WTC11 (cell line): ENCODE measurements around the gene EGFL8. TPM values are rescaled to one million over a fixed set of nuclear protein-coding genes. Genes with fewer than 3 reads are reported as not detected.
"Not testable (repeated sequence)": the region's sequence is repeated elsewhere in the genome, so short reads cannot be mapped to it uniquely, and the experiment has no call there.

Experiments used
- ATAC-seq: fragments of 200-7000 bp; cut with Tn5 transposase; 2 replicates; pipeline ENCODE4 v1.10.0; 2021; ENCODE audit warnings: mild to moderate bottlenecking, moderate library complexity
- CTCF ChIA-PET: fragments of 300-600 bp; sonication (Branson Sonifier 250); formaldehyde crosslinking; loops from one replicate; lab custom pipeline; 2021; ENCODE audit warnings: antibody characterized with exemption; lab: Charles Lee
- POLR2A ChIA-PET: fragments of 350-600 bp; sonication (Branson Sonifier 250); formaldehyde crosslinking; loops from one replicate; lab custom pipeline; 2021; ENCODE audit warnings: antibody characterized with exemption; lab: Charles Lee
- DNase-seq: peaks from one replicate; pipeline ENCODE4 v3.0.0; 2021; ENCODE audit warnings: low spot score
- H3K27ac Mint-ChIP-seq: 2 replicates; pipeline ENCODE4 v1.8.0; 2021; ENCODE audit warnings: mixed read lengths
- H3K27me3 Mint-ChIP-seq: 2 replicates; pipeline ENCODE4 v1.8.0; 2021; ENCODE audit warnings: low read depth, mild to moderate bottlenecking, moderate library complexity, mixed read lengths
- H3K36me3 Mint-ChIP-seq: 2 replicates; pipeline ENCODE4 v1.8.0; 2021; ENCODE audit warnings: mixed read lengths
- H3K4me1 Mint-ChIP-seq: 2 replicates; pipeline ENCODE4 v1.8.0; 2022; ENCODE audit warnings: mixed read lengths
- H3K4me3 Mint-ChIP-seq: 2 replicates; pipeline ENCODE4 v1.8.0; 2021; ENCODE audit warnings: mild to moderate bottlenecking, moderate library complexity, mixed read lengths
- H3K9me3 Mint-ChIP-seq: 2 replicates; pipeline ENCODE4 v1.8.0; 2021; ENCODE audit warnings: mixed read lengths
- CREM ChIP-seq: sonication (generic); formaldehyde crosslinking; IDR thresholded peaks from 2 replicates; pipeline ENCODE4 v1.8.1; 2022; ENCODE audit warnings: mild to moderate bottlenecking, missing genetic modification reagents, moderate library complexity
- E2F4 ChIP-seq: sonication (generic); formaldehyde crosslinking; IDR thresholded peaks from 2 replicates; pipeline ENCODE4 v1.8.1; 2022; ENCODE audit warnings: low read depth, mild to moderate bottlenecking, moderate library complexity, missing genetic modification reagents, borderline replicate concordance
- FOXP1 ChIP-seq: sonication (generic); formaldehyde crosslinking; IDR thresholded peaks from 2 replicates; pipeline ENCODE4 v1.8.0; 2022; ENCODE audit warnings: missing genetic modification reagents, mild to moderate bottlenecking, moderate library complexity, borderline replicate concordance
- GABPB1 ChIP-seq: sonication (generic); formaldehyde crosslinking; IDR thresholded peaks from 2 replicates; pipeline ENCODE4 v1.8.1; 2023; ENCODE audit warnings: mild to moderate bottlenecking, missing genetic modification reagents
- JUN ChIP-seq: sonication (generic); formaldehyde crosslinking; IDR thresholded peaks from 2 replicates; pipeline ENCODE4 v1.8.0; 2023; ENCODE audit warnings: mild to moderate bottlenecking, missing genetic modification reagents
- MLX ChIP-seq: sonication (generic); formaldehyde crosslinking; IDR thresholded peaks from 2 replicates; pipeline ENCODE4 v1.8.1; 2023; ENCODE audit warnings: mild to moderate bottlenecking, missing genetic modification reagents, moderate library complexity
- NFYB ChIP-seq: sonication (generic); formaldehyde crosslinking; conservative IDR thresholded peaks from 2 replicates; pipeline ENCODE4 v1.8.0; 2022; ENCODE audit warnings: low read depth, missing genetic modification reagents
- PRDM15 ChIP-seq: sonication (generic); formaldehyde crosslinking; IDR thresholded peaks from 2 replicates; pipeline ENCODE4 v1.8.0; 2022; ENCODE audit warnings: missing genetic modification reagents
- SMAD4 ChIP-seq: sonication (generic); formaldehyde crosslinking; IDR thresholded peaks from 2 replicates; pipeline ENCODE4 v1.8.0; 2022; ENCODE audit warnings: mild to moderate bottlenecking, missing genetic modification reagents
- SP1 ChIP-seq: sonication (generic); formaldehyde crosslinking; conservative IDR thresholded peaks from 2 replicates; pipeline ENCODE4 v1.8.1; 2022; ENCODE audit warnings: missing genetic modification reagents
- ZNF121 ChIP-seq: sonication (generic); formaldehyde crosslinking; IDR thresholded peaks from 2 replicates; pipeline ENCODE4 v1.8.0; 2023; ENCODE audit warnings: missing genetic modification reagents
- ZNF396 ChIP-seq: fragments of 250-450 bp; sonication (Bioruptor Pico); IDR thresholded peaks from 2 replicates; pipeline ENCODE4 v1.8.0; 2021; ENCODE audit warnings: mild to moderate bottlenecking, moderate library complexity, borderline replicate concordance
- total RNA-seq: library from RNA; stranded (reverse); gene quantifications from 3 replicates; pipeline ENCODE4 v1.2.3, GENCODE V29; 2021
- TF ChIP-seq, protein P1 (sequence below): sonication (generic); formaldehyde crosslinking; IDR thresholded peaks from 2 replicates; pipeline ENCODE4 v1.8.0; 2023; ENCODE audit warnings: mild to moderate bottlenecking, missing genetic modification reagents
- TF ChIP-seq, protein P2 (sequence below): fragments of 250-450 bp; sonication (Bioruptor Pico); conservative IDR thresholded peaks from 2 replicates; pipeline ENCODE4 v1.9.0; 2021; ENCODE audit warnings: mild to moderate bottlenecking
- TF ChIP-seq, protein P3 (sequence below): sonication (generic); formaldehyde crosslinking; IDR thresholded peaks from 2 replicates; pipeline ENCODE4 v1.8.1; 2022; ENCODE audit warnings: missing genetic modification reagents, borderline replicate concordance

Gene EGFL8
- total RNA-seq, 1 experiment from 2014 or later = 17.5 TPM

- no peak for TF ChIP-seq SMAD4
- no peak for TF ChIP-seq ZNF396 (CRISPR knock-in tag)
- H3K9me3 Mint-ChIP-seq = no peaks in the 10 kb centered on the region
- H3K36me3 Mint-ChIP-seq = peaks cover 14% of the 10 kb centered on the region
- POLR2A ChIA-PET = interaction anchor here (1.6 kb wide), 1 partner anchor 14 kb away, joined by 5 read pairs; no protein-coding TSS in a partner anchor
- no peaks in the 10 kb centered on the region for H3K27me3 Mint-ChIP-seq
- H3K4me3 Mint-ChIP-seq = peak overlapping the region; percentile 29; the same call in 1 of the 2 replicates
- H3K27ac Mint-ChIP-seq = no peak overlapping the region; the same call in 1 of the 2 replicates
- CTCF ChIA-PET = interaction anchor here (0.6 to 1.9 kb wide), 5 partner anchors 10 to 39 kb away, joined by 4 to 7 read pairs (median 4); no protein-coding TSS in a partner anchor
- no peak for ATAC-seq
- peaks cover 64% of the 10 kb centered on the region for H3K4me1 Mint-ChIP-seq
- DNase-seq = no peak
Observed at GRCh38 chr6:32191696-32192607, 27.6 kb downstream of the EGFL8 start.

- peak within 1 kb of the TSS; percentile 89 for H3K27ac Mint-ChIP-seq
- no peak for ATAC-seq
- no peaks in the 10 kb centered on the region for H3K27me3 Mint-ChIP-seq
- POLR2A ChIA-PET = interaction anchor here (1.6 kb wide), 1 partner anchor 15 kb away, joined by 5 read pairs; no protein-coding TSS in a partner anchor
- TF ChIP-seq, protein P1, sequence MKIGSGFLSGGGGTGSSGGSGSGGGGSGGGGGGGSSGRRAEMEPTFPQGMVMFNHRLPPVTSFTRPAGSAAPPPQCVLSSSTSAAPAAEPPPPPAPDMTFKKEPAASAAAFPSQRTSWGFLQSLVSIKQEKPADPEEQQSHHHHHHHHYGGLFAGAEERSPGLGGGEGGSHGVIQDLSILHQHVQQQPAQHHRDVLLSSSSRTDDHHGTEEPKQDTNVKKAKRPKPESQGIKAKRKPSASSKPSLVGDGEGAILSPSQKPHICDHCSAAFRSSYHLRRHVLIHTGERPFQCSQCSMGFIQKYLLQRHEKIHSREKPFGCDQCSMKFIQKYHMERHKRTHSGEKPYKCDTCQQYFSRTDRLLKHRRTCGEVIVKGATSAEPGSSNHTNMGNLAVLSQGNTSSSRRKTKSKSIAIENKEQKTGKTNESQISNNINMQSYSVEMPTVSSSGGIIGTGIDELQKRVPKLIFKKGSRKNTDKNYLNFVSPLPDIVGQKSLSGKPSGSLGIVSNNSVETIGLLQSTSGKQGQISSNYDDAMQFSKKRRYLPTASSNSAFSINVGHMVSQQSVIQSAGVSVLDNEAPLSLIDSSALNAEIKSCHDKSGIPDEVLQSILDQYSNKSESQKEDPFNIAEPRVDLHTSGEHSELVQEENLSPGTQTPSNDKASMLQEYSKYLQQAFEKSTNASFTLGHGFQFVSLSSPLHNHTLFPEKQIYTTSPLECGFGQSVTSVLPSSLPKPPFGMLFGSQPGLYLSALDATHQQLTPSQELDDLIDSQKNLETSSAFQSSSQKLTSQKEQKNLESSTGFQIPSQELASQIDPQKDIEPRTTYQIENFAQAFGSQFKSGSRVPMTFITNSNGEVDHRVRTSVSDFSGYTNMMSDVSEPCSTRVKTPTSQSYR (CRISPR knock-in tag) = 0 out of 2 replicates have a peak, but pooled peaks have one; percentile 53
- TF ChIP-seq, protein P2, sequence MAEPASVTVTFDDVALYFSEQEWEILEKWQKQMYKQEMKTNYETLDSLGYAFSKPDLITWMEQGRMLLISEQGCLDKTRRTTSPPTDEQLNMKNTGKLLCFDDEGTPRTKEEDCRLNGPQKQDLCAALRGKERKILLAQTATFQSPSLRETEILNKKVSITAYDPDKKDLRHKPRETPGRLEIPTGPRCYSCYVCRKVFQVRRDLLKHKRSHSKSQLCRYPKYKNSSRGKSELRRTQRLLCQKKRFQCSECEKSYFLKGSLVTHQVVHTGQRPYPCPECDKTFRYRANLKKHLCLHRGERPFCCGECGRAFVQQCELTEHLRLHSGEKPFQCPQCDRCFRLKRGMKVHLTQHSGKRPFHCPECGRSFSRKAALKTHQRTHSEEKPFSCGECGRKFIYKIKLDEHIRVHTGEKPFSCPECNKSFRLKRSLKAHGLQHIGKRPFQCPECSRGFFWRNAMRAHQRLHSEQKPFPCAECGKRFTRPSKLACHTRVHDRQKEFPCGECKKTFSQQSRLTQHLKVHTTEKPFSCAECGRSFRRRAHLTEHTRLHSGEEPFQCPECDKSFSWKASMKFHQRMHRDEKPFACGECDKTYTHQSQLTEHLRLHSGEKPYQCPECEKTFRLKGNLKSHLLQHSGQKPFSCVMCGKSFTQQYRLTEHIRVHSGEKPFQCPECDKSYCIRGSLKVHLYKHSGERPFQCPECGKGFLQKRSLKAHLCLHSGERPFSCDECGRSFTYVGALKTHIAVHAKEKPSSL = no peak
- TF ChIP-seq JUN (CRISPR knock-in tag) (no peak), PRDM15 (CRISPR knock-in tag) (peak; percentile 86), SP1 (0 out of 2 replicates have a peak, but pooled peaks have one; percentile 34), MLX (CRISPR knock-in tag) (no peak), FOXP1 (no peak), ZNF121 (CRISPR knock-in tag) (no peak), NFYB (no peak), E2F4 (CRISPR knock-in tag) (no peak), CREM (CRISPR knock-in tag) (no peak), GABPB1 (CRISPR knock-in tag) (no peak), ZNF396 (CRISPR knock-in tag) (no peak)
- TF ChIP-seq, protein P3, sequence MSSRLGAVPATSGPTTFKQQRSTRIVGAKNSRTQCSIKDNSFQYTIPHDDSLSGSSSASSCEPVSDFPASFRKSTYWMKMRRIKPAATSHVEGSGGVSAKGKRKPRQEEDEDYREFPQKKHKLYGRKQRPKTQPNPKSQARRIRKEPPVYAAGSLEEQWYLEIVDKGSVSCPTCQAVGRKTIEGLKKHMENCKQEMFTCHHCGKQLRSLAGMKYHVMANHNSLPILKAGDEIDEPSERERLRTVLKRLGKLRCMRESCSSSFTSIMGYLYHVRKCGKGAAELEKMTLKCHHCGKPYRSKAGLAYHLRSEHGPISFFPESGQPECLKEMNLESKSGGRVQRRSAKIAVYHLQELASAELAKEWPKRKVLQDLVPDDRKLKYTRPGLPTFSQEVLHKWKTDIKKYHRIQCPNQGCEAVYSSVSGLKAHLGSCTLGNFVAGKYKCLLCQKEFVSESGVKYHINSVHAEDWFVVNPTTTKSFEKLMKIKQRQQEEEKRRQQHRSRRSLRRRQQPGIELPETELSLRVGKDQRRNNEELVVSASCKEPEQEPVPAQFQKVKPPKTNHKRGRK (CRISPR knock-in tag) = no peak
- H3K4me3 Mint-ChIP-seq = peak within 1 kb of the TSS; percentile 60
- peaks cover 66% of the 10 kb centered on the region for H3K4me1 Mint-ChIP-seq
- CTCF ChIA-PET = interaction anchor here (0.6 to 1.1 kb wide), 4 partner anchors 15 to 39 kb away, joined by 4 read pairs; no protein-coding TSS in a partner anchor
- peak; percentile 46 for DNase-seq
- peaks cover 7% of the 10 kb centered on the region for H3K36me3 Mint-ChIP-seq
- no peaks in the 10 kb centered on the region for H3K9me3 Mint-ChIP-seq
Observed at GRCh38 chr6:32192608-32193039, 28.2 kb downstream of the EGFL8 start, which contains the start of gene GPSM3. Gene GPSM3, minus strand, starts transcription at chr6:32192643. Its CDS starts 130 bp downstream, at chr6:32192513.

DNA sequence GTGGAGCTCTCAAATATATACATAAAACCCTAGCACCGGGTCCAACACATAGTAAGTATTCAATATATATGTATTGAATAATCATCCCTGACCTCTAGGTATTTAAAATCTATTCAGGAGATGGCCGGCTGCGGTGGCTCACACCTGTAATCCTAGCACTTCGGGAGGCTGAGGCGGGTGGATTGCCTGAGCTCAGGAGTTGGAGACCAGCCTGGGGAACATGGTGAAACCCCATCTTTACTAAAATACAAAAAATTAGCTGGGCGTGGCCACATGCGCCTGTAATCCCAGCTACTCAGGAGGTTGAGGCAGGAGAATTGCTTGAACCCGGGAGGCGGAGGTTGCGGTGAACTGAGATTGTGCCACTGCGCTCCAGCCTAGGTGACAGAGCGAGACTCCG lies 28.7 kb downstream of the EGFL8 start:
- CTCF ChIA-PET = interaction anchor here (0.8 to 1.1 kb wide), 2 partner anchors 16 to 26 kb away, joined by 4 read pairs; no protein-coding TSS in a partner anchor
- H3K4me1 Mint-ChIP-seq = peaks cover 66% of the 10 kb centered on the region
- POLR2A ChIA-PET = interaction anchor here (1.6 kb wide), 1 partner anchor 15 kb away, joined by 5 read pairs; no protein-coding TSS in a partner anchor

More for the DNA sequence above, 28.7 kb downstream of the EGFL8 start:
- Mint-ChIP-seq H3K4me3 (peak overlapping the region; percentile 60), H3K27ac (peak overlapping the region; percentile 89)
- not testable (repeated sequence) for DNase-seq, H3K27me3 Mint-ChIP-seq, ATAC-seq, H3K36me3 Mint-ChIP-seq, H3K9me3 Mint-ChIP-seq
